Uterus (tissue), 4 donors: ENCODE results near the gene OPN5. TPM values are rescaled to one million over a fixed set of nuclear protein-coding genes. Genes with fewer than 3 reads are reported as not detected.
"Not testable (repeated sequence)": the region's sequence is repeated elsewhere in the genome, so short reads cannot be mapped to it uniquely, and the experiment has no call there.

Source experiments
- DNase-seq, 2 donors: peaks; one replicate each; pipeline ENCODE4 v3.0.0-alpha.2; 2019 to 2020
- H3K27ac ChIP-seq, 2 donors: fragments of 200-600 bp; sonication (generic); 1 replicate in 1 of 2; 2 replicates in 1 of 2; pipeline ENCODE4 v1.5.1; 2016 to 2018
- H3K27me3 ChIP-seq, 2 donors: fragments of 200-600 bp; sonication (generic); one replicate each; pipeline ENCODE4 v1.5.1; 2018 to 2019; ENCODE audit warnings: control low read depth in 1 of 2
- H3K36me3 ChIP-seq, 2 donors: fragments of 200-600 bp; sonication (generic); one replicate each; pipeline ENCODE4 v1.5.1; 2019; ENCODE audit warnings: control low read depth in 1 of 2
- H3K4me1 ChIP-seq, 2 donors: fragments of 200-600 bp; sonication (generic); one replicate each; pipeline ENCODE4 v1.5.1; 2018 to 2019; ENCODE audit warnings: control low read depth in 1 of 2
- H3K4me3 ChIP-seq, 2 donors: fragments of 200-600 bp; sonication (generic); 1 replicate in 1 of 2; 2 replicates in 1 of 2; pipeline ENCODE4 v1.5.1; 2018 to 2019; ENCODE audit warnings: mild to moderate bottlenecking in 1 of 2
- H3K9me3 ChIP-seq, 2 donors: fragments of 200-600 bp; sonication (generic); one replicate each; pipeline ENCODE4 v1.5.1; 2019; ENCODE audit warnings: control low read depth in 1 of 2
- CTCF ChIP-seq, 4 experiments: fragments of 200-600 bp in 2 of 4; fragments of 450-650 bp in 2 of 4; sonication (generic) in 2 of 4; IDR thresholded peaks; one replicate each; pipeline ENCODE4 v1.5.1; 2016 to 2019; ENCODE audit warnings: antibody characterized with exemption in 4 of 4, mild to moderate bottlenecking in 2 of 4, moderate library complexity in 1 of 4
- POLR2A ChIP-seq, 2 donors: fragments of 450-650 bp; IDR thresholded peaks; one replicate each; pipeline ENCODE4 v1.6.1; 2016; ENCODE audit warnings: antibody characterized with exemption in 2 of 2, mild to moderate bottlenecking in 1 of 2, moderate library complexity in 1 of 2
- intact Hi-C: fragments of 100-400 bp; cut with DNase I; formaldehyde crosslinking; loops from one replicate; pipeline ENCODE4 v1.15.1; 2023; ENCODE audit warnings: low total_unique reads
- total RNA-seq, 4 donors: library from RNA; depleted of rRNA in 3 of 4; stranded (reverse); fragments of >200 nt in 3 of 4; gene quantifications; one replicate each; pipeline versions ENCODE4 v1.1.0 to v1.2.4, GENCODE V29; 2014 to 2023
- donor health status: DM: yes; HTN: yes; CAD: no.

Gene OPN5
- total RNA-seq, 4 donors from 2014 or later, result not detected

DNA sequence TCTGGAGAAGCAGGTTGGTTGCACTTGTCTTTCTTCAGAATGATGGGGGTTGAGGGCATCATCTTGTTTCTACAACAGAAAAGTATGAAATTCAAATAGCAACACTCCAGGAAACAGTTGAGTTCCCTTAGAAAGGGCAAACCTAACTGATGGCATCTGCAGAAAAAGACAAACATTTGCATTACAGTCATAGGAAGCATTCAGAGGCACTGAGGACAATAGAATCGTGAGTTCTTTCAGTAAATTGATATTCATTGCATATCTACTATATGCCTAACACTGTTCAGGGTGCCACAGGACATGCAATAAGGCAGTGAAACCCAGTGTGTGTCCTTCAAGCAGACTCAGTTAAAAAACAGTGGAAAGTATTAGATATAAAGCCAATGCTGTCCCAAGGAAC is 41.1 kb upstream of the OPN5 start:
- H3K36me3 ChIP-seq, result no peaks in the 10 kb centered on the region
- TF ChIP-seq CTCF (IDR thresholded peaks at IDR 0.05), result no peak
- no peak for TF ChIP-seq POLR2A (IDR thresholded peaks at IDR 0.05)
- H3K27ac ChIP-seq, result no peak overlapping the region
- H3K9me3 ChIP-seq, result no peaks in the 10 kb centered on the region
- H3K27me3 ChIP-seq, result no peaks in the 10 kb centered on the region
- no peak for DNase-seq
- no peak overlapping the region for H3K4me3 ChIP-seq
- H3K4me1 ChIP-seq, result no peaks in the 10 kb centered on the region
- intact Hi-C loops, result no loop called here

DNA sequence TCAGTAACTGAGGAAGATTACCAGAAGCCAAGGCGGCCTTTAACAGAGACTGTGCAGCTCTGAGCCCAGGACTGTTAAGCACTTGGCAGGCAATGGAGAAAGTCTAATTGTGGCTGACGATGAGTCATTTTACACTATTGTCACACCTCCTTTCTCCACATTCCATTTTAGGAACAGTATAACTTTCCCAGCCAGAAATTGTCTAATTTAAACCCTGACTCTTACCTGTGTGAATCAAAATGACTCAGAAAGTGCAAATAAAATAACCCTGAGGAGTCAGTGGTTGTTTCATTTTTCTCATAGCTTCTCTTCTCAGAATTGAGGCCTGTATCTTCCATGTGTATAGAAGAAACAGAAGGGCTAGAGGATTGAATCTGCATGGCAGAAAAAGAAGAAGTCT is 40.0 kb upstream of the OPN5 start:
- intact Hi-C loops, result no loop called here
- Histone ChIP-seq H3K4me1 (no peaks in the 10 kb centered on the region), H3K4me3 (no peak overlapping the region), H3K27me3 (no peaks in the 10 kb centered on the region), H3K9me3 (no peaks in the 10 kb centered on the region), H3K36me3 (no peaks in the 10 kb centered on the region), H3K27ac (no peak overlapping the region)
- no peak for TF ChIP-seq POLR2A (IDR thresholded peaks at IDR 0.05)
- TF ChIP-seq CTCF (IDR thresholded peaks at IDR 0.05), result no peak
- DNase-seq, result no peak

- intact Hi-C loops, result no loop called here
These were observed 38.1 kb upstream of the OPN5 start for GRCh38 chr6:47743744-47744143.

DNA sequence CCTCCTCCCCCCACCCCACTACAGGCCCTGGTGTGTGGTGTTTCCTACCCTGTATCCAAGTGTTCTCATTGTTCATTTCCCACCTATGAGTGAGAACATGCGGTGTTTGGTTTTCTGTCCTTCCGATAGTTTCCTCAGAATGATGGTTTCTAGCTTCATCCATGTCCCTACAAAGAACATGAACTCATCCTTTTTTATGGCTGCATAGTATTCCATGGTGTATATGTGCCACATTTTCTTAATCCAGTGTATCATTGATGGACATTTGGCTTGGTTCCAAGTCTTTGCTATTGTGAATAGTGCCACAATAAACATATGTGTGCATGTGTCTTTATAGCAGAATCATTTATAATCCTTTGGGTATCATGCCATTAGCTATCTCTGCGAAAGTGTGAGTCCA is 36.6 kb upstream of the OPN5 start:
- H3K9me3 ChIP-seq, H3K4me3 ChIP-seq, DNase-seq, H3K27me3 ChIP-seq, intact Hi-C loops, H3K4me1 ChIP-seq, H3K36me3 ChIP-seq, H3K27ac ChIP-seq: not testable (repeated sequence)

More at GRCh38 chr6:47743744-47744143, 38.1 kb upstream of the OPN5 start:
- no peak overlapping the region for H3K27ac ChIP-seq
- H3K4me1 ChIP-seq, result no peaks in the 10 kb centered on the region
- H3K4me3 ChIP-seq, result no peak overlapping the region
- no peaks in the 10 kb centered on the region for H3K36me3 ChIP-seq
- no peaks in the 10 kb centered on the region for H3K9me3 ChIP-seq
- no peak for DNase-seq
- no peaks in the 10 kb centered on the region for H3K27me3 ChIP-seq
- TF ChIP-seq CTCF (IDR thresholded peaks at IDR 0.05) (no peak), POLR2A (IDR thresholded peaks at IDR 0.05) (no peak)

DNA sequence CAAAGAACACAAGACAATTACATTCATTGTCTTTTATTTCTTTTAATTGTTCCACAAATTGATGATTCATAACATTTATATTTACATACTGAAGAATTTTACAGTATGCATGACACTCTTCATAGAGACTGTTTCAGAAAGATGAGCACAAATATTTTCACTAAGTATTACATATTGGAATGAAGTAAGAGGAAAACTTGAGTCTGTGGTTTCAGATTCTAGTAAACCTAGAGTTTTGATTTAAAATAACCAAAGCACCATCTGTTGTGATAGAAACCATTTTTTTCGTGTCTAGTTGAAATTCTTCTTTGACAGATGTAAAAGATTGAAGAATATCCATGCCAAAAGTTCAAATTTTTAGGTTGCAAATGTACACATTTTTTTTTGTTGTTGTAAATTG is 32.1 kb upstream of the OPN5 start:
- TF ChIP-seq POLR2A (IDR thresholded peaks at IDR 0.05) (no peak), CTCF (IDR thresholded peaks at IDR 0.05) (no peak)
- Histone ChIP-seq H3K27ac (no peak overlapping the region), H3K27me3 (no peaks in the 10 kb centered on the region), H3K4me1 (no peaks in the 10 kb centered on the region), H3K36me3 (no peaks in the 10 kb centered on the region), H3K9me3 (no peaks in the 10 kb centered on the region), H3K4me3 (no peak overlapping the region)
- no peak for DNase-seq
- intact Hi-C loops, result no loop called here

DNA sequence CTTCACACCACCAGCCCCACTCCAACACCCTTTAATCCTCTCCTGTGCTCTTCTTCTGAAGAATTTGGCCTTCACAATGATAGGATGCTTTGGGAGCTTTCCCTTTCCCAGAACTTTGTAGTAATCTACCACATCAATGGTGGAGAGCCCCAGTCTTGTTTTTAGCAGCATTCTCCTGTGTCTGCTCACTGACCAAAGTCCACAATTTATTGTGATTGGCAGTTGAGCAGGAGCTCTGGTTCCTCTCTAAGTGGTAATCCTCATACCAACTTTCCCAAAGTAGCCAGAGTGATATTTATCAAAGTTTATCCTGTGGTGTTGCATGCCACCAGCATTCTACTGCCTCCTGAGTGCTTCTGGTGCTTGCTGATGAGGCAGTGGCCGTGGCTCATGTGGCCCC is 29.0 kb upstream of the OPN5 start:
- H3K4me3 ChIP-seq, result no peak overlapping the region
- H3K36me3 ChIP-seq, result no peaks in the 10 kb centered on the region
- no peak for TF ChIP-seq POLR2A (IDR thresholded peaks at IDR 0.05)
- TF ChIP-seq CTCF (IDR thresholded peaks at IDR 0.05), result no peak
- intact Hi-C loops, result no loop called here
- H3K9me3 ChIP-seq, result no peaks in the 10 kb centered on the region
- no peaks in the 10 kb centered on the region for H3K4me1 ChIP-seq
- no peak for DNase-seq
- no peak overlapping the region for H3K27ac ChIP-seq
- H3K27me3 ChIP-seq, result no peaks in the 10 kb centered on the region
